Astrocyte (in vitro differentiated cells and primary cell): ENCODE data around the gene SHC1. TPM values are rescaled to one million over a fixed set of nuclear protein-coding genes. Genes with fewer than 3 reads are reported as not detected.

ENCODE experiments used
- DNase-seq: peaks from one replicate; pipeline ENCODE4 v3.0.0-alpha.2; 2010; ENCODE audit warnings: low read depth
- FAIRE-seq: peaks from 2 replicates; lab custom pipeline; 2011; peaks lifted over from hg19 to GRCh38; lab: Jason Lieb, UNC
- H2AFZ ChIP-seq: 2 replicates; pipeline ENCODE4 v1.6.0; 2012; ENCODE audit warnings: low read depth, low read length, inconsistent platforms
- H3K27ac ChIP-seq: 2 replicates; pipeline ENCODE4 v1.5.1; 2011; ENCODE audit warnings: low read depth, low read length, inconsistent platforms
- H3K27me3 ChIP-seq: 2 replicates; pipeline ENCODE4 v1.6.0; 2011; ENCODE audit warnings: low read length, inconsistent platforms; ENCODE audit not compliant: insufficient read depth
- H3K36me3 ChIP-seq: 2 replicates; pipeline ENCODE4 v1.5.1; 2011; ENCODE audit warnings: low read length, inconsistent platforms; ENCODE audit not compliant: insufficient read depth
- H3K4me1 ChIP-seq: 2 replicates; pipeline ENCODE4 v1.5.1; 2011; ENCODE audit warnings: low read length, inconsistent platforms; ENCODE audit not compliant: insufficient read depth
- H3K4me2 ChIP-seq: 2 replicates; pipeline ENCODE4 v1.6.0; 2012; ENCODE audit warnings: low read length, inconsistent platforms
- H3K4me3 ChIP-seq: 2 replicates; pipeline ENCODE4 v1.5.1; 2011; ENCODE audit warnings: low read depth, mild to moderate bottlenecking, low read length, inconsistent platforms; ENCODE audit not compliant: insufficient read depth
- H3K79me2 ChIP-seq: 2 replicates; pipeline ENCODE4 v1.6.0; 2012; ENCODE audit warnings: mild to moderate bottlenecking, low read length, inconsistent platforms; ENCODE audit not compliant: insufficient read depth
- H3K9ac ChIP-seq: 2 replicates; pipeline ENCODE4 v1.6.0; 2012; ENCODE audit warnings: mild to moderate bottlenecking, low read length, inconsistent platforms
- H3K9me3 ChIP-seq: 2 replicates; pipeline ENCODE4 v1.5.1; 2012; ENCODE audit warnings: low read depth, mild to moderate bottlenecking, low read length, inconsistent platforms; ENCODE audit not compliant: insufficient read depth
- H4K20me1 ChIP-seq: 2 replicates; pipeline ENCODE4 v1.6.0; 2012; ENCODE audit warnings: low read length, inconsistent platforms; ENCODE audit not compliant: insufficient read depth
- H3K27ac Mint-ChIP-seq: one replicate; pipeline ENCODE4 v1.8.0; 2021; ENCODE audit warnings: mild to moderate bottlenecking, mixed read lengths; ENCODE audit not compliant: unreplicated experiment
- H3K27me3 Mint-ChIP-seq: one replicate; pipeline ENCODE4 v1.8.0; 2021; ENCODE audit warnings: low read depth, mixed read lengths; ENCODE audit not compliant: unreplicated experiment
- H3K36me3 Mint-ChIP-seq: one replicate; pipeline ENCODE4 v1.8.0; 2021; ENCODE audit warnings: low read depth, mixed read lengths; ENCODE audit not compliant: unreplicated experiment
- H3K4me1 Mint-ChIP-seq: one replicate; pipeline ENCODE4 v1.8.0; 2021; ENCODE audit warnings: low read depth, mixed read lengths; ENCODE audit not compliant: unreplicated experiment
- H3K4me3 Mint-ChIP-seq: one replicate; pipeline ENCODE4 v1.8.0; 2021; ENCODE audit warnings: mild to moderate bottlenecking, moderate library complexity, mixed read lengths; ENCODE audit not compliant: unreplicated experiment
- H3K9me3 Mint-ChIP-seq: one replicate; pipeline ENCODE4 v1.8.0; 2021; ENCODE audit warnings: mild to moderate bottlenecking, mixed read lengths; ENCODE audit not compliant: unreplicated experiment
- CTCF ChIP-seq: IDR thresholded peaks from 2 replicates; pipeline ENCODE4 v1.5.1; 2011; ENCODE audit warnings: low read depth, mild to moderate bottlenecking, inconsistent platforms, low read length, moderate library complexity; ENCODE audit not compliant: insufficient read depth
- EZH2 ChIP-seq: IDR thresholded peaks from 2 replicates; pipeline ENCODE4 v1.6.1; 2012; ENCODE audit warnings: mild to moderate bottlenecking, low read length, inconsistent platforms; ENCODE audit not compliant: insufficient read depth
- total RNA-seq: library from RNA; stranded (reverse); gene quantifications from 2 replicates; pipeline ENCODE4 v1.2.1, GENCODE V29; 2021

Gene SHC1
- total RNA-seq, 1 donor from 2014 or later, result 397 TPM

- H3K9me3 ChIP-seq, result no peaks in the 10 kb centered on the region
- Mint-ChIP-seq H3K27ac (peak overlapping the region; percentile 41), H3K9me3 (no peaks in the 10 kb centered on the region), H3K27me3 (no peaks in the 10 kb centered on the region), H3K4me1 (peaks cover 27% of the 10 kb centered on the region), H3K4me3 (peak overlapping the region; percentile 92), H3K36me3 (peaks cover 17% of the 10 kb centered on the region)
- H2AFZ ChIP-seq, result no peak overlapping the region
- peak overlapping the region; percentile 87 for H3K4me2 ChIP-seq
- peaks cover 37% of the 10 kb centered on the region for H3K79me2 ChIP-seq
- H3K27me3 ChIP-seq, result no peaks in the 10 kb centered on the region
- H3K4me1 ChIP-seq, result peaks cover 35% of the 10 kb centered on the region
- peaks cover 26% of the 10 kb centered on the region for H4K20me1 ChIP-seq
- DNase-seq, result no peak
- H3K27ac ChIP-seq, result no peak overlapping the region
- FAIRE-seq, result no peak
- peak overlapping the region; percentile 75 for H3K4me3 ChIP-seq
- no peak for TF ChIP-seq EZH2
- TF ChIP-seq CTCF, result no peak
- H3K36me3 ChIP-seq, result peaks cover 21% of the 10 kb centered on the region
- H3K9ac ChIP-seq, result peak overlapping the region; percentile 91
Measured at GRCh38 chr1:154960446-154961136, 10.0 kb downstream of the SHC1 start.

GRCh38 chr1:154959426-154959780, 11.1 kb downstream of the SHC1 start:
- H3K4me3 Mint-ChIP-seq, result peak overlapping the region; percentile 60
- H3K36me3 Mint-ChIP-seq, result peaks cover 11% of the 10 kb centered on the region

More at GRCh38 chr1:154959426-154959780, 11.1 kb downstream of the SHC1 start:
- Histone ChIP-seq H3K79me2 (peaks cover 33% of the 10 kb centered on the region), H3K4me1 (peaks cover 46% of the 10 kb centered on the region), H3K36me3 (peaks cover 11% of the 10 kb centered on the region), H3K4me2 (no peak overlapping the region), H3K27ac (no peak overlapping the region), H3K27me3 (no peaks in the 10 kb centered on the region), H2AFZ (no peak overlapping the region), H3K4me3 (no peak overlapping the region), H3K9ac (no peak overlapping the region), H3K9me3 (no peaks in the 10 kb centered on the region), H4K20me1 (peaks cover 21% of the 10 kb centered on the region)
- TF ChIP-seq CTCF (no peak), EZH2 (no peak)
- Mint-ChIP-seq H3K27ac (no peak overlapping the region), H3K9me3 (no peaks in the 10 kb centered on the region), H3K4me1 (peaks cover 32% of the 10 kb centered on the region), H3K27me3 (no peaks in the 10 kb centered on the region)
- FAIRE-seq (no peak), DNase-seq (no peak)
